ENCODE results near the gene PAPSS1. TPM values are rescaled to one million over a fixed set of nuclear protein-coding genes. Genes with fewer than 3 reads are reported as not detected.
A peak's percentile ranks its signal among the peaks of the same experiment; 100 is the strongest.

PAPSS1 gene
- total and polyA plus RNA-seq, 10 of the 15 experiments (the other 5 are each of a cell fraction or from before 2014, with no cell fraction given): 22.6 to 73.0 (median 30.6) TPM

DNA sequence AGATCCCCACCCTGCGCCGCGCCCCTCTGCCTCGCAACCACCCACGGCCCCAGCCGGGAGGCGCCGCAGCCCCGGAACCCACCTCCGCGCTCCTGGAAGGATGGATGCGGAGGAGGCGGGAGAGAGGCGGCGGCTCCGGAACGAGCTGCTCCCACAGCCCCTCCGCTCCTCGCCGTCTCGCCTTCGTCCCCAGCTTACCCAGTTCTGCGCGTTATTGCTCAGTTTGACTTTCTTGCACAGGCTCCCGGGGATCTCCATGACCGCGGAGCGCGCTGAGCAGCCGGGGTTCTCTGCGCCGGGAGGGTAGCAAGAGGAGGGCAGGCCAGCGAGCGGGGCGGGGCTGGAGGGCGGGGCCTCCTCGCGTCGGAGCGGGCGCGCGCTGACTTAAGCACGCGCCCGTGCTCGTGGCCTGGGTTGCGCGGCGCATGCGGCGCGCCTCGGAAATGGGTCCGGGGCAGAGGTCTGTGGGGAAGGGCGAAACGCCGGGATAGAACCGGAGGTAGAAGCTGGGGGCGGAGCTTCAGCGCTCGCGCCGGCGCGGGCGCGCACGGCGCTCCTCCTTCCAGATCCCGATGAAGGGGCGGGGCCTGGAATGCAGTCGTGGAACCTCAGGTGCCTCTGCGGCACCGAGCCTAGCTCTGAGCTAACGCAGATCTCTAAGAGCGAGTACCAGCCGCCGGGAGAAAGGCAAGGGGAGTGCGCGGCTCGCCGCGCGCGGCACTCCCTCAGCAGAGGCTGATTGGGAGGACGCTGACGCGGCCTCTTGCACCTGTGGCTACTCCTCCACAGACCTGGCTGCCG is at the start of gene PAPSS1 (continued):
- TF ChIP-seq EP300 (IDR thresholded peaks at IDR 0.05; ENCODE audit: borderline replicate concordance in 1 of 2, control insufficient read depth in 1 of 2, low read depth in 2 of 2, low read length in 2 of 2) (no peak), BACH1 (IDR thresholded peaks at IDR 0.05; ENCODE audit: borderline replicate concordance) (0 out of 2 replicates have a peak, but pooled peaks have one; percentile 14), YY1 (IDR thresholded peaks at IDR 0.05; ENCODE audit: low read depth, low read length) (no peak), POLR2AphosphoS2 (IDR thresholded peaks at IDR 0.05; ENCODE audit: low read depth, low read length) (peak; percentile 56; the same call in 1 of the 2 replicates), RAD51 (IDR thresholded peaks at IDR 0.05) (no peak), CEBPB (IDR thresholded peaks at IDR 0.05; ENCODE audit: borderline replicate concordance in 1 of 2, low read depth in 2 of 2, low read length in 2 of 2) (no peak), FOXM1 (IDR thresholded peaks at IDR 0.05; ENCODE audit: low read depth, low read length) (no peak), NRF1 (conservative IDR thresholded peaks at IDR 0.05; ENCODE audit: low read depth, low read length) (peak; percentile 84), NBN (IDR thresholded peaks at IDR 0.05) (no peak), GABPA (IDR thresholded peaks at IDR 0.05; ENCODE audit: low read depth) (peak; percentile 84), EZH2 (IDR thresholded peaks at IDR 0.05; ENCODE audit: borderline replicate concordance, control insufficient read depth, low read depth, low read length) (no peak)
- TF ChIP-seq, protein P1, sequence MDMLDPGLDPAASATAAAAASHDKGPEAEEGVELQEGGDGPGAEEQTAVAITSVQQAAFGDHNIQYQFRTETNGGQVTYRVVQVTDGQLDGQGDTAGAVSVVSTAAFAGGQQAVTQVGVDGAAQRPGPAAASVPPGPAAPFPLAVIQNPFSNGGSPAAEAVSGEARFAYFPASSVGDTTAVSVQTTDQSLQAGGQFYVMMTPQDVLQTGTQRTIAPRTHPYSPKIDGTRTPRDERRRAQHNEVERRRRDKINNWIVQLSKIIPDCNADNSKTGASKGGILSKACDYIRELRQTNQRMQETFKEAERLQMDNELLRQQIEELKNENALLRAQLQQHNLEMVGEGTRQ (IDR thresholded peaks at IDR 0.05; ENCODE audit: borderline replicate concordance, low read depth, low read length): no peak
- TF ChIP-seq, protein P2, sequence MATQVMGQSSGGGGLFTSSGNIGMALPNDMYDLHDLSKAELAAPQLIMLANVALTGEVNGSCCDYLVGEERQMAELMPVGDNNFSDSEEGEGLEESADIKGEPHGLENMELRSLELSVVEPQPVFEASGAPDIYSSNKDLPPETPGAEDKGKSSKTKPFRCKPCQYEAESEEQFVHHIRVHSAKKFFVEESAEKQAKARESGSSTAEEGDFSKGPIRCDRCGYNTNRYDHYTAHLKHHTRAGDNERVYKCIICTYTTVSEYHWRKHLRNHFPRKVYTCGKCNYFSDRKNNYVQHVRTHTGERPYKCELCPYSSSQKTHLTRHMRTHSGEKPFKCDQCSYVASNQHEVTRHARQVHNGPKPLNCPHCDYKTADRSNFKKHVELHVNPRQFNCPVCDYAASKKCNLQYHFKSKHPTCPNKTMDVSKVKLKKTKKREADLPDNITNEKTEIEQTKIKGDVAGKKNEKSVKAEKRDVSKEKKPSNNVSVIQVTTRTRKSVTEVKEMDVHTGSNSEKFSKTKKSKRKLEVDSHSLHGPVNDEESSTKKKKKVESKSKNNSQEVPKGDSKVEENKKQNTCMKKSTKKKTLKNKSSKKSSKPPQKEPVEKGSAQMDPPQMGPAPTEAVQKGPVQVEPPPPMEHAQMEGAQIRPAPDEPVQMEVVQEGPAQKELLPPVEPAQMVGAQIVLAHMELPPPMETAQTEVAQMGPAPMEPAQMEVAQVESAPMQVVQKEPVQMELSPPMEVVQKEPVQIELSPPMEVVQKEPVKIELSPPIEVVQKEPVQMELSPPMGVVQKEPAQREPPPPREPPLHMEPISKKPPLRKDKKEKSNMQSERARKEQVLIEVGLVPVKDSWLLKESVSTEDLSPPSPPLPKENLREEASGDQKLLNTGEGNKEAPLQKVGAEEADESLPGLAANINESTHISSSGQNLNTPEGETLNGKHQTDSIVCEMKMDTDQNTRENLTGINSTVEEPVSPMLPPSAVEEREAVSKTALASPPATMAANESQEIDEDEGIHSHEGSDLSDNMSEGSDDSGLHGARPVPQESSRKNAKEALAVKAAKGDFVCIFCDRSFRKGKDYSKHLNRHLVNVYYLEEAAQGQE (IDR thresholded peaks at IDR 0.05; ENCODE audit: low read depth, low read length): no peak
- TF ChIP-seq, protein P3, sequence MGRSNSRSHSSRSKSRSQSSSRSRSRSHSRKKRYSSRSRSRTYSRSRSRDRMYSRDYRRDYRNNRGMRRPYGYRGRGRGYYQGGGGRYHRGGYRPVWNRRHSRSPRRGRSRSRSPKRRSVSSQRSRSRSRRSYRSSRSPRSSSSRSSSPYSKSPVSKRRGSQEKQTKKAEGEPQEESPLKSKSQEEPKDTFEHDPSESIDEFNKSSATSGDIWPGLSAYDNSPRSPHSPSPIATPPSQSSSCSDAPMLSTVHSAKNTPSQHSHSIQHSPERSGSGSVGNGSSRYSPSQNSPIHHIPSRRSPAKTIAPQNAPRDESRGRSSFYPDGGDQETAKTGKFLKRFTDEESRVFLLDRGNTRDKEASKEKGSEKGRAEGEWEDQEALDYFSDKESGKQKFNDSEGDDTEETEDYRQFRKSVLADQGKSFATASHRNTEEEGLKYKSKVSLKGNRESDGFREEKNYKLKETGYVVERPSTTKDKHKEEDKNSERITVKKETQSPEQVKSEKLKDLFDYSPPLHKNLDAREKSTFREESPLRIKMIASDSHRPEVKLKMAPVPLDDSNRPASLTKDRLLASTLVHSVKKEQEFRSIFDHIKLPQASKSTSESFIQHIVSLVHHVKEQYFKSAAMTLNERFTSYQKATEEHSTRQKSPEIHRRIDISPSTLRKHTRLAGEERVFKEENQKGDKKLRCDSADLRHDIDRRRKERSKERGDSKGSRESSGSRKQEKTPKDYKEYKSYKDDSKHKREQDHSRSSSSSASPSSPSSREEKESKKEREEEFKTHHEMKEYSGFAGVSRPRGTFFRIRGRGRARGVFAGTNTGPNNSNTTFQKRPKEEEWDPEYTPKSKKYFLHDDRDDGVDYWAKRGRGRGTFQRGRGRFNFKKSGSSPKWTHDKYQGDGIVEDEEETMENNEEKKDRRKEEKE (IDR thresholded peaks at IDR 0.05): no peak
- TF ChIP-seq, protein P4, sequence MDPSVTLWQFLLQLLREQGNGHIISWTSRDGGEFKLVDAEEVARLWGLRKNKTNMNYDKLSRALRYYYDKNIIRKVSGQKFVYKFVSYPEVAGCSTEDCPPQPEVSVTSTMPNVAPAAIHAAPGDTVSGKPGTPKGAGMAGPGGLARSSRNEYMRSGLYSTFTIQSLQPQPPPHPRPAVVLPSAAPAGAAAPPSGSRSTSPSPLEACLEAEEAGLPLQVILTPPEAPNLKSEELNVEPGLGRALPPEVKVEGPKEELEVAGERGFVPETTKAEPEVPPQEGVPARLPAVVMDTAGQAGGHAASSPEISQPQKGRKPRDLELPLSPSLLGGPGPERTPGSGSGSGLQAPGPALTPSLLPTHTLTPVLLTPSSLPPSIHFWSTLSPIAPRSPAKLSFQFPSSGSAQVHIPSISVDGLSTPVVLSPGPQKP (IDR thresholded peaks at IDR 0.05; ENCODE audit: low read depth, low read length): no peak
- TF ChIP-seq, protein P5, sequence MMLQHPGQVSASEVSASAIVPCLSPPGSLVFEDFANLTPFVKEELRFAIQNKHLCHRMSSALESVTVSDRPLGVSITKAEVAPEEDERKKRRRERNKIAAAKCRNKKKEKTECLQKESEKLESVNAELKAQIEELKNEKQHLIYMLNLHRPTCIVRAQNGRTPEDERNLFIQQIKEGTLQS (IDR thresholded peaks at IDR 0.05; ENCODE audit: borderline replicate concordance, extremely low read depth, low read depth, low read length): no peak
